GM19397 (cell line): ENCODE measurements around the gene MALAT1.
"Not testable (repeated sequence)": the region's sequence is repeated elsewhere in the genome, so short reads cannot be mapped to it uniquely, and the experiment has no call there.

Experiments
- ATAC-seq: cut with Tn5 transposase; IDR thresholded peaks from one replicate; pipeline ENCODE4 v1.9.1; 2021; ENCODE audit warnings: mild to moderate bottlenecking, moderate library complexity; ENCODE audit not compliant: unreplicated experiment

MALAT1 gene

DNA sequence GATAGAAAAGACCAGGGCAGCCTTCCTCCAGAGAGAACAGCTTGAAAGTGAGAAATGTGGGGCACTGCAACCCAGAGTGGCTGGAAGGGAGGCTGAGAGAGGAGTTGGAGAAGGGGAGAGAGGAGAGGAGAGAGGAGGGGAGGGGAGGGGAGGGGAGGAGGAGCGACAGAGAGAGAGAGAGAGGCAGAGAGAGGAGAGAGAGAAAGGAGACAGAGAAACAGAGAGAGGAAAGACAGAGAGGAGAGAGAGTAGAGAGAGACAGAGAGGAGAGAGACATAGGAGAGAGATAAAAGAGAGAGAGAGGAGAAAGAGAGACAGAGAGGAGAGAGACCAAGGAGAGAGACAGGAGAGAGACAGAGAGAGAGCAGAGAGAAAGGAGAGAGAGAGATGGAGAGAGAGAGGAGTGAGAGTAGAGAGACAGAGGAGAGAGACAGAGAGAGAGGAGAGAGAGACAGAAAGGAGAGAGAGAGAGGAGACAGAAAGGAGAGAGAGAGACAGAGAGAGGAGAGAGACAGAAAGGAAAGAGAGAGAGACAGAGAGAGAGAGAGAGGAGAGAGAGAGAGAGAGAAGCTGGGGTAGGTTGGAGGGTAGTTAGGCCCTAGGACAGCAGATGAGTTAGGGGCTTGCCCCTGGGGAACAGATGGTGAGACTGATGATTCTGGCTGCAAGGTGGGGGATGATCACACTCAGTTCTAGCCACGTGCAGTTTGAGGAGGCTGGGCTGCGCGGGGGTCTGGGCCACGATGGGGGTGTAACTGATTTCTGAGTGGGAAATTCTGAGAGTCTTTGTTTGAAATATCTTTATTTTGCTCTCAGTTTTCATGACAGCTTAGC lies 17.5 kb downstream of the MALAT1 start:
- ATAC-seq: no peak

DNA sequence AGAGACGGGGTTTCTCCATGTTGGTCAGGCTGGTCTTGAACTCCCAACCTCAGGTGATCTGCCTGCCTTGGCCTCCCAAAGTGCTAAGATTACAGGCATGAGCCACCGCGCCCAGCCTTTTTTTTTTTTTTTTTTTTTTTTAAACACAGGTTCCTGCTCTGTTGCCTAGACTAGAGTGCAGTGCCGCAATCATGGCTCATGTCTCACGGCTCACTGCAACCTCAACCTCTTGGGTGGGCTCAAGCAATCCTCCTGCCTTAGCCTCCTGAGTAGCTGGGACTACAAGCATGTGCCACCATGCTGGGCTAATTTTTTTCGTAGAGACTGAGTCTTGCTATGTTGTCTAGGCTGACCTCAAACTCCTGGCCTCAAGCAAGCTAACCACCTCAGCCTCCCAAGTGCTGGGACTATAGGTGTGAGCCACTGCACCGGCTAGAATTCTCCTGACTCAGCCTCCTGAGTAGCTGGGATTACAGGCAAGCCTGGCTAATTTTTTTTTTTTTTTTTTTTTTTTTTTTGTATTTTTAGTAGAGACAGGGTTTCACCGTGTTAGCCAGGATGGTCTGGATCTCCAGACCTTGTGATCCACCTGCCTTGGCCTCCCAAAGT lies 20.2 kb downstream of the MALAT1 start:
- ATAC-seq: not testable (repeated sequence)

DNA sequence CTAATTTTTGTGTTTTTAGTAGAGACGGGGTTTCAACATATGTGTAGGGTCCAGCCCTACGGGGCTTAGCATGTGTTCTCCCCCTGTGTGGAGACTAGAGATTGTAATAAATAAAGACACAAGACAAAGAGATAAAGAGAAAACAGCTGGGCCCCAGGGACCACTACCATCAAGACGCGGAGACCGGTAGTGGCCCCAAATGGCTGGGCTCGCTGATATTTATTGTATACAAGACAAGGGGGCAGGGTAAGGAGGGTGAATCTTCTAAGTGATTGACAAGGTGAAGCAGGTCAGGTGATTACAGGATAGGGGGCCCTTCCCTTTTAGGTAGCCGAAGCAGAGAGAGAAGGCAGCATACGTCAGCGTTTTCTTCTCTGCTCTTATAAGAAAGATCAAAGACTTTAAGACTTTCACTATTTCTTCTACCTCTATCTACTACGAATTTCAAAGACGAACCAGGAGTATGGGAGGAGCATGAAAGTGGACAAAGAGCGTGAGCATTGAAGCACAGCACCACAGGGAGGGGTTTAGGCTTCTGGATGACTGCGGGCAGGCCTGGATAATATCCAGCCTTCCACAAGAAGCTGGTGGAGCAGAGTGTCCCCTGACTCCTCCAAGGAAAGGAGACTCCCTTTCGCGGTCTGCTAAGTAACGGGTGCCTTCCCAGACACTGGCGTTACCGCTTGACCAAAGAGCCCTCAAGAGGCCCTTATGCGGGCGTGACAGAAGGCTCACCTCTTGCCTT lies 23.1 kb downstream of the MALAT1 start:
- ATAC-seq: not testable (repeated sequence)

DNA sequence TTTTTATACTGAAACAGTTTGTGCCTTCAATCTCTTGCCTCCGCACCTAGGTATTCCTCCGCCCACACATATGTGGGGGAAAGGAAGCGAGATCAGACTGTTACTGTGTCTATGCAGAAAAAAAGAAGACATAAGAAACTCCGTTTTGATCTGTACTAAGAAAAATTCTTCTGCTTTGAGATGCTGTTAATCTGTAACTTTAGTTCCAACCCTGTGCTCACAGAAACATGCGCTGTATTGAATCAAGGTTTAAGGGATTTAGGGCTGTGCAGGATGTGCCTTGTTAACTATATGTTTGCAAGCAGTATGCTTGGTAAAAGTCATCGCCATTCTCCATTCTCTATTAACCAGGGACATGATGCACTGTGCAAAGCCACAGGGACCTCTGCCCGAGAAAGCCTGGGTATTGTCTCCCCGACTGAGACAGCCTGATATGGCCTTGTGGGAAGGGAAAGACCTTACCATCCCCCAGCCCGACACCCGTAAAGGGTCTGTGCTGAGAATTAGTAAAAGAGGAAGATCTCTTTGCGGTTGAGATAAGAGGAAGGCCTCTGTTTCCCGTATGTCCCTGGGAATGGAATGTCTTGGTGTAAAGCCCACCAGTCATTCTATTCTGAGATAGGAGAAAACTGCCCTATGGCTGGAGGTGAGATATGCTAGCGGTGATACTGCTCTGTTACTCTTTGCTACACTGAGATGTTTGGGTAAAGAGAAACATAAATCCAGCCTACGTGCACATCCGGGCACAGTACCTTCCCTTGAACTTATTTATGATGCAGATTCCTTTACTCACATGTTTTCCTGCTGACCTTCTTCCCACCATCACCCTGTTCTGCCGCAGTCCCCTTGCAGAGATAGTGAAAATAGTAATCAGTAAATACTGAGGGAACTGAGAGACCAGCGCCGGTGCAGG lies 24.1 kb downstream of the MALAT1 start:
- ATAC-seq: not testable (repeated sequence)

DNA sequence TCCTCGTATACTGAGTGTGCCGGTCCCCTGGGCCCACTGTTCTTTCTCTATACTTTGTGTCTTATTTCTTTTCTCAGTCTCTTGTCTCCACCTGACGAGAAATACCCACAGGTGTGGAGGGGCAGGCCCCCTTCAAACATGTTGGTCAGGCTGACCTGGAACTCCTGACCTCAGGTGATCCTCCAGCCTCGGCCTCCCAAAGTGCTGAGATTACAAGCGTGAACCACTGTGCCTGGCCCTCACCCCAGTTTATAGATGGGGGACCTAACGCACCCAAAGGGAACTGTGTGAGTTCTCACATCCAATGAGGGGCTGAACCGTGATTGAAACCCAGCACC lies 24.8 kb downstream of the MALAT1 start:
- not testable (repeated sequence) for ATAC-seq

DNA sequence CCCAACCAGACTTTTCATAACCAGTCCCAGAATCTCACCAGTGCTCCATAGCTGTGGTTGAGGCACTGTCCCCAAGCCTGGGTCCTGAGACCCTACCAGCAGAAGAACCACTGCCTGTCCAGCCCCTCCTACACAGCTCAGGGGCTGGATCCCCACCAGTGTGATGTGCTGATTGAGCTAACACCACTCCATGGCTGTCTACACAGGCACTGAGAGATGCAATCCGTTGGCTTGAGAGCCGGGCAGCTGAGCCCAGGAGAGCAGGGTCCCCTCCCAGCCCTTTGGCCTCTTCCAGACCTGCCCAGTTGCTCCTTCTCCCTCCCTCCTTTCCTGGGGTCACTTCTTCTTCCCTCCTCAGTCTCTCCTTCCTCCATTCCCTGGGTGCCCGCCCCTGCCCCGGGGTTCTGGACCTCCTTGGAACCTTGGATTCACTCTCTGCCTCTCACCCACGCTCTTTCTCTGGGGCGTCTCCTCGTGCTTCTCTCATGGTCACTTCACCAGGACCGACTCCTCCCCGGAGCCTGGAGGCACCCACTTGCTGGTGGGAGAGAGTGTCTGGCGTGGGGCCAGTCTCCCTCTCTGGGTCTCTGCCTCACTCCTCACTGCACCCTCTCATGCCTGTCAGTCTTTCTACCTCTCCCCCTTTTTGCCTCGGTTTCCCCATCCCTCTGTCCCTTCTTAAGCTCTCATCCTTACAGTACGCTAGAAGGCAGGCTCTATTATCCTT lies 25.3 kb downstream of the MALAT1 start:
- no peak for ATAC-seq

DNA sequence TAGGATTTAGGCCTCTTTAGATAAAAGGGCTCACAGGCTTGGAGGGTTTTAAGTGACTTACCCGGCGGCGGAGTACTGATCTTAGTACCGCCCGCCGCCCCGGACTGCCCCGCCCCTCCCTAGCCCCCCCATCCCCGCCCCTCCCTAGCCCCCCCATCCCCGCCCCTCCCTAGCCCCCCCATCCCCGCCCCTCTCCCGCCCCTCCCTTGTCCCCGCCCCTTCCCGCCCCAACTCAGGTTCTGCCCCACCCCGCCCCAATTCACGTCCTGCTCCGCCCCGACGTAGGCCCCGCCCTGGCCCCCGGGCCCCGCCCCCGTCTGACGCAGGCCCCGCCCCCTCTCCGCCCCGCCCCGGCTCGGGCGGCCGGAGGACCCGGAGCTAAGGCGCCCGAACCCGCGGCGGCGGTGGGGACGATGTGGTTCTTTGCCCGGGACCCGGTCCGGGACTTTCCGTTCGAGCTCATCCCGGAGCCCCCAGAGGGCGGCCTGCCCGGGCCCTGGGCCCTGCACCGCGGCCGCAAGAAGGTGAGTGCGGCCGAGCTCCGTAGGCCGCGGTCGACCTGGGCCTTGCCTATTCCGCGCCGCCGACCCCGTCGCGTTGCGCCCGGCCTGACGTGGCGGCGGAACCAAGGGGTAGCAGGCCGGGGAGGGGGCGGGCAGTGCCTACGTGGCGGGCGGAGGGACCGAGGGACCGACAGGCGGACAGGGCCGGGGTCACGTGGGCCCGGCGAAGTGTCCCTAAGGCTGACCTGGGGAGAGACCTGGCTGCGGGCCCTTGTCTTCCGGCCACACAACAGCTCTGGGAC lies 26.1 kb downstream of the MALAT1 start, which contains the start of gene SCYL1:
Gene SCYL1 (plus strand): TSS at position 343 of the 805 bp plus-strand sequence. CDS start 71 bp downstream, at position 414.
- peak; percentile 59 for ATAC-seq

DNA sequence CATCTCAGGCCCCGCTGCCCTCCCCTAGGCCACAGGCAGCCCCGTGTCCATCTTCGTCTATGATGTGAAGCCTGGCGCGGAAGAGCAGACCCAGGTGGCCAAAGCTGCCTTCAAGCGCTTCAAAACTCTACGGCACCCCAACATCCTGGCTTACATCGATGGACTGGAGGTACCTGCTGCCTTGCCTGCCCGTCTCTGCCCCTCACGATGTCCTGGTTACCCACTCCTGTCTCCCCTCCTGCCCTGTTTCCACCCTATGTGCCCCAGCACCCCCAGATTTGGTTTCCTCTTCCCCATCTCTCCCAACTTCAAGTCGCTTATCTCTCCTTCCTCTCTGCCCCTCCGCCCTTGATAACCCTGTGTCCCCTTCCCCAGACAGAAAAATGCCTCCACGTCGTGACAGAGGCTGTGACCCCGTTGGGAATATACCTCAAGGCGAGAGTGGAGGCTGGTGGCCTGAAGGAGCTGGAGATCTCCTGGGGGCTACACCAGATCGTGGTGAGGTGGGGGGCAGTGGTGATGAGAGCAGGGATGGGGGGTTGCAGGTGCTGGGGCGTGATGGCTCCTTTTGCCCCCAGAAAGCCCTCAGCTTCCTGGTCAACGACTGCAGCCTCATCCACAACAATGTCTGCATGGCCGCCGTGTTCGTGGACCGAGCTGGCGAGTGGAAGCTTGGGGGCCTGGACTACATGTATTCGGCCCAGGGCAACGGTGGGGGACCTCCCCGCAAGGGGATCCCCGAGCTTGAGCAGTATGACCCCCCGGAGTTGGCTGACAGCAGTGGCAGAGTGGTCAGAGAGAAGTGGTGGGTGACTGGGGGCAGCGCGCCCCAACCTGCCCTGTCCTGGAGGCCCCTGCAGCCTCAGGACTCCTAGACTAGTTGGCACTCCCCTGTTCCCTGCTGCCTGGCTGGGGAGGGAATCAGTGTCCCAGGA lies 27.0 kb downstream of the MALAT1 start:
- no peak for ATAC-seq

DNA sequence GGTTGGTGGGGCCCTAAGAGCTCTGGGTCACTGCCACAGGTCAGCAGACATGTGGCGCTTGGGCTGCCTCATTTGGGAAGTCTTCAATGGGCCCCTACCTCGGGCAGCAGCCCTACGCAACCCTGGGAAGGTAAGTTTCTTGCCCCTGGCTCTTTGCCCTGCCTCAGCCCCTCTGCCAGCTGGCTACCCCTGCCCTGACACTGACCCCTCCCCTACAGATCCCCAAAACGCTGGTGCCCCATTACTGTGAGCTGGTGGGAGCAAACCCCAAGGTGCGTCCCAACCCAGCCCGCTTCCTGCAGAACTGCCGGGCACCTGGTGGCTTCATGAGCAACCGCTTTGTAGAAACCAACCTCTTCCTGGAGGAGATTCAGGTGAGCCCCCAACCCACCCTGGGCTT lies 27.9 kb downstream of the MALAT1 start:
- ATAC-seq: no peak

DNA sequence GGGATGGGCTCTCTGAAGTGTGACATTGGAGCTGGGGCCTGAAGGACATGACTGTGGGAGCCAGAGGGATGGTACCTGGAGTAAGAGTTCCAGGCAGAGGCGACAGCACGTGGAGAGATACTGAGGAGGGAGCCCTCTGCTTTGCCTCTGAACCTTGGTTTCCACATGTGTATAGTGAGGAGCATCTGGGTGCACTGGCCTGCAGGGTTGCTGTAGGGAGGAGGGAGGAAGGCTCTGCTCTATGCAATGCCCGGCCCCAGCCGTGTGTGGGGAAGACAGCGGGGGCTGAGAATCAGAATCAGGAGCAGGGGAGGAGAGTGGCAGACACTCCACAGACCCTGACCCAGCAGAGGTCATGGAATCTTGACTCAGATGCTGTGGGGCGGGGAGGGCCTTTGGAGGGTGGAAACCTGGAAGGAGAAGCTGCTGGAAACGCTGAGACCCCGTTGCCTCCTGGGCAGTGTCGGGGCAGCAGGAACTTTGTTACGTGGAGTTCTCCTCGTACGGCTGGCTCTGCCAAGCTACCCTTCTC lies 30.0 kb downstream of the MALAT1 start:
- ATAC-seq: no peak

DNA sequence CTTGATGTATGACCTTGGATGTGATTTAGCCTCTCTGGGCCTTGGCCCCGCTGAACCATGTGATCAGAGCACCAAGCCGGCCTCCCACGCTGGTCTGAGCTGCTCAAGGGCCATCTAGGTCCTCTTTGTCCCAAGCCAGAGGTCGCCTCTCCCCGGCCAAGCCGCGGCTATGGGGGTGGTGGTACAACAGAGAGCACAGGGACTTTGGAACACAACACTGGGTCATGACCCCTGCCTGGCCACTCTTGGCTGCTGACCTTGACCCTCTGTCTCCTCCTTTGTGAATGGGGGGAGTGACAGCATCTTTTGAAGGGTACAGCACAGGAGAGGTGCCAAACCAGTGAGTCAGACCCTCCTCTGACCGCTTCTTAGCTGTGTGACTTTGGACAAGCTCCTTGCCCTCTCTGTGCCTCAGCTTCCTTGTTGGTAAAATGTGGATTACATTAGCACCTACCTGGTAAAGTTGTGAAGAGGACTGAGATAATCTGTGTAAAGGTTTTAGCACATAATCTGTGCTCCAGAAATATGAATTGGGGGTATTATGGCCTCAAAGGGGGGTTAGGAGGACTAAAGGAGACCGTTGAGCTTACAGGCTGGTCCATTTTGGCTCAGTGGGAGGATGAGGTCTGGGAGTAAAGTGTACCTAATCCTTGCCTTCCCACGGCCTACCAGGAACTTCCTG lies 30.8 kb downstream of the MALAT1 start:
- no peak for ATAC-seq

DNA sequence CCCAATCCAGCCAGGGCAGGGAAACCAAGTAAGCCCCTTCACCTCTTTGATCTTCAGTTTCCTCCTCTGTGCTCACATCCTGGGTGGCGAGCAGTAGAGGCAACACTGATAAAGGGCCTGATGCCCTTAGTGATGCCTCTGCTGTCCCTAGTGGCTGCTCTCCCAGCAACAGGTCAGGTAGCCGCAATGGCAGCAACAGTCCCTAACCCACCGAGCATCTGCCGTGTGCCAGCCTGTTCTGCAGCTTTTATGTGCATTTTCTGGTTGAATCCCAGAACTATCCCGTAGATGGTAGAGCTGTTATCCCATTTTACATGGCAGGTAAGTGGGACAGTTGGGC lies 31.3 kb downstream of the MALAT1 start:
- ATAC-seq: no peak

DNA sequence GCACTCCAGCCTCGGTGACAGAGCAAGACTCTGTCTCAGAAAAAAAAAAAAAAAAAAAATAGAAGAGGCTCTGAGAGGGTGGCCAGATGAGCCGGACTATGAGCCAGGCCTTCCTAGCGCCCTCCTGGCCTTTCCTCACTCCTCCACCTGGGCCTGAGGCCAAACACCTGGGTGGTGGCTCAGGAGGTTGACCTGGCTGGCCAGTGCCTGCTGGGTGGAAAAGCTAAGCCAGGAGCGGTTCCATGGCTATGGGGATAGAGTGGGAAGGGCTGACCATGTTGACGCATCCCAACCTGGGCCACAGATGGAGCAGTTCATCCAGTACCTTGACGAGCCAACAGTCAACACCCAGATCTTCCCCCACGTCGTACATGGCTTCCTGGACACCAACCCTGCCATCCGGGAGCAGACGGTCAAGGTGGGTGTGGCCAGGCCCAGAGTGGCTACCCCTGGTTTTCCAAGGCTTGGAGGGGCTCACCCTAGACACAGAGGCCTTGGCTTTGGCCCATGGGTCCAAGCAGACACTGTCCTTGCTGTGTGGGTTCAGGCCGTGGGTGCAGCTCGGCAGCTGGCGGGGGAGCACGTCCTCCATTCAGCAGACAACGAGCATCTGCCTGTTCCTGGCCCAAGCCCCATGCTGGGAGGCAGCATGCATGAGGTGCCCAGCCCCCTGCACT lies 33.7 kb downstream of the MALAT1 start:
- ATAC-seq: no peak

DNA sequence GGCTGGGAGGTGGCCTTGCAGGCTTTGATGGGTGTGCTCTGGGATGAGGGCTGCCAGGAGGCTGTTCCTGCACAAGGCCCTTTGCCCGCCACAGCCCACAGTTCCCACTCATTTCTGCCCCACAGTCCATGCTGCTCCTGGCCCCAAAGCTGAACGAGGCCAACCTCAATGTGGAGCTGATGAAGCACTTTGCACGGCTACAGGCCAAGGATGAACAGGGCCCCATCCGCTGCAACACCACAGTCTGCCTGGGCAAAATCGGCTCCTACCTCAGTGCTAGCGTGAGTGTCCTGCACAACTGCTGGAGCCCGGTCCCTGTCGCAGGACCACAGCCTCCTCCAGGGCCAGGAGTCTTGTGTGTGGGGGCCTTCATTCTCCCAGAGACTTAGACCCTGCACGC lies 36.3 kb downstream of the MALAT1 start:
- ATAC-seq: no peak

DNA sequence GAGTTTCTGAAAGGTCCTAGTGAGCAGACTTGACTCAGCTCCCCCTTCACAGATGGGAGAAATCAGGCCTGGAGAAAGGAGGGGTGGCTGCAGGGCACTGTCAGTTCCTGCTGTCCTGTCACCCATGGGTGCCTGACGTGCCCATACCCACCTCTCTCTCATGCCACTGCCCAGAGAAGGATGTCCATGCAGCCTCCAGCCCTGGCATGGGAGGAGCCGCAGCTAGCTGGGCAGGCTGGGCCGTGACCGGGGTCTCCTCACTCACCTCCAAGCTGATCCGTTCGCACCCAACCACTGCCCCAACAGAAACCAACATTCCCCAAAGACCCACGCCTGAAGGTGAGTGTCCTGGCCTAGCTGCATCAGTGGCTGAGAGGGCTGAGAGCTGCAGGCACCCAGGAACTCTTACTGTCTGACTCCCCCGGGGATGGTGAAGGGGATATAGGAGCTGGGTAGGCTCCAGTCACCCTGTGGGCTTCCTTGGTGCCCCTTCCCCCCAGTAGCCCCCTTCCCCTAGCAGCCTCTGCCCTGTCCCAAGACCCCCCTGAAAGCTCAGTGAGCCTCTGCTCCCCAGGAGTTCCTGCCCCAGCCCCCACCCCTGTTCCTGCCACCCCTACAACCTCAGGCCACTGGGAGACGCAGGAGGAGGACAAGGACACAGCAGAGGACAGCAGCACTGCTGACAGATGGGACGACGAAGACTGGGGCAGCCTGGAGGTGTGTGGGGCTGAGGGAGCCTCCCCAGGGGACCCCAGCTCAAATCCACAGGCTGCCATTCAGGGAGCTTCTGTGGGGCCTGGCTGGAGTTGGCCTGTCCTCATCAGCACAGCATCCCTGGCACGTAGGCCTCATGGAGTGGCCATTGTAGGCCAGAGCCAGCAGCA lies 37.8 kb downstream of the MALAT1 start:
- ATAC-seq: no peak

DNA sequence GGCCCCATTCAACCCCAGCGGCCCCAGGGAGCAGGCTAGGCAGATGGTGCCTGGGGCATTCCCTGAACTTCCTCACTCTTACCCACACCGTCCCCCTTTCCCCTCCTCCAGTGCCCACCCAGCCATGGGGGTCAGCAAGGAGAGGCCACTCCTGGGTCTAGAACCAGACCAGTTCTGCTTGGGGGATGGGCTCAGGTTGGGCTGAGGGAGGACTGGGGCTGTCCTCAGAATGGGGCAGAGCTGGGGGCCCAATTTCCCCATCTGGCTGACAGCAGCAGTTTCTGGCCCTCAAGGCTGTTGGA lies 38.4 kb downstream of the MALAT1 start:
- ATAC-seq: no peak
